GM18858 (cell line): ENCODE measurements around the gene TOR2A.

ENCODE experiments used
- ATAC-seq: cut with Tn5 transposase; IDR thresholded peaks from one replicate; pipeline ENCODE4 v1.9.1; 2021; ENCODE audit not compliant: unreplicated experiment

Gene TOR2A

GRCh38 chr9:127700594-127701255, 34.4 kb downstream of the TOR2A start:
- ATAC-seq, result no peak

GRCh38 chr9:127700140-127700539, 35.0 kb downstream of the TOR2A start:
- ATAC-seq, result no peak

GRCh38 chr9:127698985-127699670, 36.0 kb downstream of the TOR2A start:
- ATAC-seq, result no peak

- ATAC-seq, result no peak
Measured at GRCh38 chr9:127698386-127698785, 36.7 kb downstream of the TOR2A start.

GRCh38 chr9:127697575-127697974, 37.5 kb downstream of the TOR2A start:
- ATAC-seq, result no peak

- ATAC-seq, result no peak
Measured at GRCh38 chr9:127694890-127695720, 40.0 kb downstream of the TOR2A start.

GRCh38 chr9:127693697-127694096, 41.4 kb downstream of the TOR2A start:
- ATAC-seq, result no peak

- no peak for ATAC-seq
Measured at GRCh38 chr9:127693143-127693542, 42.0 kb downstream of the TOR2A start.

- no peak for ATAC-seq
Measured at GRCh38 chr9:127692071-127692470, 43.0 kb downstream of the TOR2A start.

GRCh38 chr9:127690735-127691134, 44.4 kb downstream of the TOR2A start:
- ATAC-seq, result no peak

- ATAC-seq, result no peak
Measured at GRCh38 chr9:127689329-127690000, 45.6 kb downstream of the TOR2A start.

GRCh38 chr9:127686461-127687393, 48.4 kb downstream of the TOR2A start:
- ATAC-seq, result no peak

GRCh38 chr9:127684576-127684975, 50.5 kb downstream of the TOR2A start:
- ATAC-seq, result no peak

- no peak for ATAC-seq
Measured at GRCh38 chr9:127683723-127684122, 51.4 kb downstream of the TOR2A start.

GRCh38 chr9:127682351-127683136, 52.5 kb downstream of the TOR2A start:
- no peak for ATAC-seq
